Measurements from ENCODE around the gene SLC22A5.

DNA sequence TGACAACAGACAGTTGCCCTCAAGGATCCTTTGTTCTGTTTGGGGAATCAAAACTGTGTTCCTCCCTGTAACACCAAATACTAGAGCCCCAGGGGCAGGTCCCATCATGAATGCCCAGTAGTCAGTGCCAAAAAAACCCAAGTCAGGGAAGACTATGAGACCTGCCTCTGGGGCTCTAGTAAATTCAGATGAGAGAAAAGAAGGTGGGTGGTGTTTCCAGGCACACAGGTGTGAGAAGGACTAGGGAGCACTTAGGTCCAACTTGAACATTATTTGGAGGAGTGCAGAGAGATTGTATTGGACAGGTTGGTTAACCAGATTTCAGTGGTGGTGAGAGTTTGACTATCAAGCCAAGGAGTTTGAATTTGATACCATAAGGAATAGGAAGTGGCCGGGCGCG lies 52.0 kb downstream of the SLC22A5 start:
- TF ChIP-seq POLR2A (IDR thresholded peaks at IDR 0.05): no peak
- TF ChIP-seq, protein P1, sequence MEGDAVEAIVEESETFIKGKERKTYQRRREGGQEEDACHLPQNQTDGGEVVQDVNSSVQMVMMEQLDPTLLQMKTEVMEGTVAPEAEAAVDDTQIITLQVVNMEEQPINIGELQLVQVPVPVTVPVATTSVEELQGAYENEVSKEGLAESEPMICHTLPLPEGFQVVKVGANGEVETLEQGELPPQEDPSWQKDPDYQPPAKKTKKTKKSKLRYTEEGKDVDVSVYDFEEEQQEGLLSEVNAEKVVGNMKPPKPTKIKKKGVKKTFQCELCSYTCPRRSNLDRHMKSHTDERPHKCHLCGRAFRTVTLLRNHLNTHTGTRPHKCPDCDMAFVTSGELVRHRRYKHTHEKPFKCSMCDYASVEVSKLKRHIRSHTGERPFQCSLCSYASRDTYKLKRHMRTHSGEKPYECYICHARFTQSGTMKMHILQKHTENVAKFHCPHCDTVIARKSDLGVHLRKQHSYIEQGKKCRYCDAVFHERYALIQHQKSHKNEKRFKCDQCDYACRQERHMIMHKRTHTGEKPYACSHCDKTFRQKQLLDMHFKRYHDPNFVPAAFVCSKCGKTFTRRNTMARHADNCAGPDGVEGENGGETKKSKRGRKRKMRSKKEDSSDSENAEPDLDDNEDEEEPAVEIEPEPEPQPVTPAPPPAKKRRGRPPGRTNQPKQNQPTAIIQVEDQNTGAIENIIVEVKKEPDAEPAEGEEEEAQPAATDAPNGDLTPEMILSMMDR (IDR thresholded peaks at IDR 0.05): no peak

Measured in upper lobe of left lung (tissue), 4 donors.